Activated CD8-positive, alpha-beta memory T cell treated with anti-CD3 and anti-CD28 coated beads, Interleukin-2, amount 50 U/mL, for 24 hours (primary cell): ENCODE results near the gene MBD4.
"Not testable (repeated sequence)": the region's sequence is repeated elsewhere in the genome, so short reads cannot be mapped to it uniquely, and the experiment has no call there.

ENCODE experiments used
- DNase-seq: peaks from one replicate; pipeline ENCODE4 v3.0.0-alpha.2; 2020; ENCODE audit errors: extremely low read depth

Gene MBD4

GRCh38 chr3:129429602-129430001 is 10.1 kb downstream of the MBD4 start:
- DNase-seq = no peak

- no peak for DNase-seq
These were observed 10.7 kb downstream of the MBD4 start for GRCh38 chr3:129429080-129429451.

GRCh38 chr3:129428376-129429079 is 11.2 kb downstream of the MBD4 start, which contains the start of gene EFCAB12:
TSS of gene EFCAB12 (minus strand) at chr3:129428636. CDS start at chr3:129428488, 148 bp downstream.
- peak; percentile 68 for DNase-seq

- DNase-seq = no peak
These were observed 11.8 kb downstream of the MBD4 start for GRCh38 chr3:129428007-129428375.

DNA sequence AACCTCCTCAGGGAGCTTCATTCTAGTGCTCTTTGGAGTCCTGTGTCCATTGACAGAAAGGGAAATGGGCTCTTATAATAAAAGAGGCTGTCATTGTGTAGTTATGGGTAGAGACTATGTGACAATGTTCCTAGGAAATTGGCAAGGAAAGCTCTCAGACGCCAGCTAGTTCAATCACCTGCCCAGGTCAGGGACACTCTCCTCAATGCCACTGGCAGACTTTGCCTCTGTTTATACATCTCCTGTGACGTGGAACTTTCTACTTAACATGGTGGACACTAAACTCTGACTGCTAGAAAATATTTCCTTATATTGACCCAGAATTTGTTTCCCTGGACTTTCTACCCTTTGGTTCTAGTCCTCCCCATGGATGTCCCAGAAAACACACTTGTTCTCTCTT is 14.1 kb downstream of the MBD4 start:
- no peak for DNase-seq

- DNase-seq = no peak
These were observed 14.5 kb downstream of the MBD4 start for GRCh38 chr3:129425213-129425612.

GRCh38 chr3:129424185-129424841 is 15.4 kb downstream of the MBD4 start:
- DNase-seq = no peak

DNA sequence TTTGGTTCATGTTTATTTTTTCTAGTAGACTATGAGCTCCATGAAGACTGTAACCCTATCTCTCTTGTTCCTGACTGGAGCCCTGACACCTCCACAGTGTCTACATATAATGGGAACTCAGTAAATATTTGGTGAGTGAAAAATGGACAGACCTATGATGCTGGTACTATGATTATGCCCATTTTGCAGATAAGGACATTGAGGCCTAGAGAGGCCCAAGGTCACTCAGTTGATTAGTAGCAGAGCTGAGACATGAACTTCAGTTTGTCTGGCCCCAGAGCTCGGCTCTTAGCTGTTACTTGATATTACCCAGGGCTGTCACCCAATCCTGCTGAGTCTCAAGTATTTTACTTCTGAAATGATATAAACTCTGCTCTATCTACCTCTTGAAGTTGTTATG is 16.9 kb downstream of the MBD4 start:
- no peak for DNase-seq

DNA sequence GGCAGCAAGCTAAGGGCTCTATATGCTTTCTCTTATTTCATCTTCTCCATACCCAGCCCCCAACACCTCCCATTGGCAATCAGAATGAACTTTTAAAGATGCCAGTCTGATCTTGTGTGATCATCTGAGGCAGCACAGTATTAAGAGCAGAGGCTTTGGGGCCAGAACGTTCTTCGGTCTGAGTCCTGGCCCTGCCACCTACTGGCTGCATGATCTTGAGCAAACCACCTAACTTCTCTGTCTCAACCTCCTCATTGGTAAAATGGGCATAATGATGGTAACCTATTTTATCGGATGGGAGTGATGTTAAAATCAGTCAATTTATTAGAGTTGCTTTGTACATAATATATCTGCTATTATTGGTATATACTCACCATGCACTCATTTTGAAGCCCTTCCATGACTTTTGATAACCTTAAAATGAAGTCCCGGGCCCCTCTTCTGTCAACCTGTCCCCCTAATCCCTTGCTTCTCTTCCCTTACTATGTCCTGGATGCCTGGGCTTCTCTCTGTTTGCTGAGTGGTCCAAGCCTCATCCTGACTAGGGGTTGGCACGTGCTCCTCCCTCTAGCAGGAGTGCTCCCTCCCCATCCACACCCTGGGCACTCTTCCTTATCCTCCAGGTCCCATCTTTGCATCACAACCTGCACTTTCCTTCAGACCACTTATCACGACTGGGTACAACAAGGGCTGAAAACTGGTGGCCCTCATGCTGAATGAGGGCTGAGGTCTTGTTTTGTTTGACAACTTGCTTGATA is 17.6 kb downstream of the MBD4 start:
- DNase-seq = no peak

DNA sequence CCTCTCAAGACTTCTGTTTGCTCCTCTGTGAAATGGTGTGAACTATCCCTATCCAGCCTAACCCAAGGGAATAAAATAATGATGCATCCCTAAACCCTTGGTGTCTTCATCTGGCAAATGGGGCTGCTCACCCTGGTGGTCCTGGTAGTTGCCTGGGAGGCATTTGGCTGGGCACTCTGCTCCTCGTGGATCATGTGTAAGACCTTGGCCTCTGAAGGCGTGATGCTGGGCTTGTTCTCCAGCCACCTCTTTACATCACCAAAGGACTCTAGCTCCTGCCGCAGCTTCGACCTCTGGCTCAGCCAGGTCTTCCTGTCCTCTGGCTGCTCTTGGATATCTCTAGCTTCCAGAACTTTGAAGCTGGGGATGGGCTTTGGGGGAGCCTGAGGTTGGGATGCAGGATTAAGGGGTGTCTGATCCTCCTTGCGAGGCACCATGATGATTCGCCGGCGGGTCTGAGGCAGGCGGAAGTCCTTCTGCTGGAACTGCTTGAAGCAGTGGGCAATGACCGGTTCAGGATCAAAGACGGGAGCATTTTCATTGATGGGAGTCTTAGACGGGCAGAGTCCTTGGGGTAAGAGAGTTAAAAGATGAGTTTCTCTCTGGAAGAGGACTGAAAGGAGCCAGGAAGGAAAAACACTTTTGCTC is 18.4 kb downstream of the MBD4 start:
- no peak for DNase-seq

DNA sequence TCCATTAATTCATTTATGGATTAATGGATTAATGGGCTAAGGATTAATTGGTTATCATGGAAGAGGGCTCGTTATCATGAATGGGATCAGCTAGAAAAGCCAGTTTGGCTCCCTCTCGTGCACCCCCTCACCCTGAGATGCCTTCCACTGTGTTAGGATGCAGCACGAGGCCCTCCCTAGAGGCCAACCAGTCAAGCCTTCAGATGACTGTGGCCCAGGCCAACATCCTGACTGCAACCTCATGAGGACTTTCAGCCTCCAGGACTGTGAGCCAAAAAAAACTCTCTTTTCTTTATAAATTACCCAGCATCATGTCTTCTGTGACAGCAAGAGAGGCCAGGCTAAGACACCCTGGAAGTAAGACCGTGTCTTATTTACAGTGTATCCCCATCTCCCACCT is 20.3 kb downstream of the MBD4 start:
- DNase-seq = no peak

DNA sequence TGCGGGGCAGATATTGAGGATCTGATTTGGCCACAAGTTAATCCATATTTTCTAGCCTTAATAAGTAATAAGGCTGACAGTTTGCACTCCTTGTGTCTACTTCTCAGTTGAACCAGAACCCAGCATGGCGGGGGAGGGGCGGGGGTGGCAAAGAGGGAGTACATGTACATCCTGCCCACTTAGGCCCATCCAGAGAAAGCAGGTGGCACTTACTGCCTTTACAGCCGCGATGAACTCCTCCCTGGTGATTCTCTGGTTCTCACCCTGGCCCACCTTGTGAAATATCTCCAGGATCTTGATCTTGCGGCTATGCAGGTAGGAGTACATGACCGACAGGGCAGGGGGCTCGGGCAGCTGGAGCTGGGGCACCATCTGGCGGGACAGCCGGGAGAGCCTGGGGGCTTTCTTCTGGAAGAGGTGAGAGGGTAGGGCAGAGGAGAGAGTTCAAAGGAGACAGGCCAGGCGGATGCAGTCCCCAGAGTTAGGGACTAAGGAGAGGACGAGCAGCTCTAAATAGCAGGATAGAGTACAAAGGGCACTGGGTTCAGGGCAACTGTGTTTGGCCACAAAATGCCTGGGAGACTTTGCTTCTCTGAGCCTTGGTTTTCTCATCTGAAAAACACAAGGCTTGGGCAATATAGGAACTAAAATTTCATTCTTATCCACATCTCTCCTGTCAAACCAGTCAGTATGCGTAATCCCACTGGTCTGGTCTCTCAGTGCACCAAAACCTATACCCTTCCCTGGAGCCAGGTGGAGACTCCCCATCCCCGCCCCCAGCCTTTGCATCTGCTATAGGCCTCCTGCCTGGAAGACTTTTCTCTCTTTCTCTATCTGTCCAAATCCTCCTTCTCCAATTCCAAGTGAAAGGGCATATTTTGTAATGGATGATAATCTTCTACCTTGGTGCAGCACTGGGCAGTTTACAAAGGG is 21.4 kb downstream of the MBD4 start:
- no peak for DNase-seq

DNA sequence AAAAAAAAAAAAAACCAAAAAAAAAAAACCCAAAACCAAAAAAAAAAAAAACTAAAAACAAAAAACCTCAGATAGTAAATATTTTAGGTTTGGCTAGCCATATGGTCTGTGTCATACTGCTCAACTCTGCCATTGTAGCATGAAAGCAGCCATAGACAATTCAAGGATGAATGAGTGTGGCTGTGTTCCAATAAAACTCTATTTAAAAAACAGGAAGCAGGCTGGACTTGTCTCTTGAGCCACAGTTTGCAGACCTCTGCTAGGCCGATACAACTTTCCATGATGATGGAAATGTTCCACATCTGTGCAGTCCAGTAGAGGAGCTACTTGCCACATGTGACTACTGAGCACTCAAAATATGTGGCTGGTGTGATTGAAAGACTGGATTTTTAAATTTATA is 22.4 kb downstream of the MBD4 start:
- DNase-seq = no peak

GRCh38 chr3:129416415-129416814 is 23.3 kb downstream of the MBD4 start:
- DNase-seq = no peak

GRCh38 chr3:129415830-129416229 is 23.9 kb downstream of the MBD4 start:
- DNase-seq = no peak

- no peak for DNase-seq
These were observed 24.4 kb downstream of the MBD4 start for GRCh38 chr3:129415378-129415777.

GRCh38 chr3:129413687-129414506 is 25.9 kb downstream of the MBD4 start:
- no peak for DNase-seq

DNA sequence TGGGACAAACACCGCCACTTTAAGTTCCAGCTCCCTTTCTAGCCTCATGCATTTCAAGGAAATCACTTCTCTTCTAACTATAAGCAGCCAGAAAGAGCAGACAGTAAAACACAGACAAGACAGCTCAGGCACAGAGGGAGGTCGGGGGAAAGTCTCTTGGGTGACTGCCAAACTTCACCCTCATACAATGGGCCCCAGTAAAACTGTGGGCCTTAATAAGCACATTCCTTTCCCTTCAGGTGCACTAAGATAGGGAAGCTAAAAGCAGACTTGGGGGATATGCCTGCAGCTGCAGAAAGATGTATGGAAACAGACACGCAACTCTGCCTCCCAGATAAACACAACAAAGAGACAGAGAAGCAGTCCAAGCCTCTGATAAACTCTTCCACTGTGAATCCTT is 26.5 kb downstream of the MBD4 start:
- DNase-seq = not testable (repeated sequence)

DNA sequence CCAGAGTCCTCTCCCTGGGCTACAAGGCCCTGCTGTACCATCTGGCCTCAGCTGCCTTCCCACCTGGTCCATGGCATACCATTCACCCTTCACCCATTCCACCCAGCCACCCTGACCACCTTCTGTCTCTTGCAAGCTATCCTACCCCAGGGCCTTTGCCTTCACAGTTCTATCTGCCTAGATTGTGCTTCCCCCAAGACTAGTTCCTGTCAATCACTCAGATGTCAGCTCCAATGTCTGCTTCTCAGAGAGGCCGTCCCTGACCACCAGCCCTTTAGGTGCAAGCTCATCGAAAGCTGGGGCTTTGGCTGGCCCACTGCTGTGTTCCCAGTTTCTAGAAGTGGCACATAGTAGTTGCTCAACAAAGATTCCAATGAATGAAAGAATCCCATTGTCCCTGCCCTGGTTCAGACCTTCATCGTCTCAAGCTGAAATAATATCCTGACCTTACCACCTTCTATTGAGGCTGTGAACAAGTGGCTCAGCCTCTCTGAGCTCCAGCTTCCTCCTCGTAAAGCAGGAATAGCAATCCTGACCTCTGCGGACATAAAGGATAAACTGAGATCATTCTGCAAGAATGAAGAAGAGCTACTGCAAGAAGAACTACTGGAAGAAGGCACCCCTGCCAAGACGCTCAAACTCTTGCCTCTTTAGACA is 27.1 kb downstream of the MBD4 start:
- DNase-seq = no peak

GRCh38 chr3:129410971-129411370 is 28.8 kb downstream of the MBD4 start:
- no peak for DNase-seq
